NB4 (cell line): ENCODE measurements around the gene UQCC2.

Experiments
- MYC ChIP-seq: IDR thresholded peaks from 2 replicates; pipeline ENCODE4 v1.6.1; 2011; ENCODE audit warnings: low read depth, low read length
- POLR2A ChIP-seq: IDR thresholded peaks from 2 replicates; pipeline ENCODE4 v1.6.1; 2011; ENCODE audit warnings: mild to moderate bottlenecking; ENCODE audit not compliant: insufficient read length; ENCODE audit errors: extremely low read depth
- TF ChIP-seq, protein P1 (sequence below): IDR thresholded peaks from one replicate; pipeline ENCODE4 v1.5.1; 2012; ENCODE audit warnings: low read depth, low read length
- TF ChIP-seq, protein P2 (sequence below): IDR thresholded peaks from 2 replicates; pipeline ENCODE4 v1.6.1; 2011; ENCODE audit warnings: low read depth, low read length

DNA sequence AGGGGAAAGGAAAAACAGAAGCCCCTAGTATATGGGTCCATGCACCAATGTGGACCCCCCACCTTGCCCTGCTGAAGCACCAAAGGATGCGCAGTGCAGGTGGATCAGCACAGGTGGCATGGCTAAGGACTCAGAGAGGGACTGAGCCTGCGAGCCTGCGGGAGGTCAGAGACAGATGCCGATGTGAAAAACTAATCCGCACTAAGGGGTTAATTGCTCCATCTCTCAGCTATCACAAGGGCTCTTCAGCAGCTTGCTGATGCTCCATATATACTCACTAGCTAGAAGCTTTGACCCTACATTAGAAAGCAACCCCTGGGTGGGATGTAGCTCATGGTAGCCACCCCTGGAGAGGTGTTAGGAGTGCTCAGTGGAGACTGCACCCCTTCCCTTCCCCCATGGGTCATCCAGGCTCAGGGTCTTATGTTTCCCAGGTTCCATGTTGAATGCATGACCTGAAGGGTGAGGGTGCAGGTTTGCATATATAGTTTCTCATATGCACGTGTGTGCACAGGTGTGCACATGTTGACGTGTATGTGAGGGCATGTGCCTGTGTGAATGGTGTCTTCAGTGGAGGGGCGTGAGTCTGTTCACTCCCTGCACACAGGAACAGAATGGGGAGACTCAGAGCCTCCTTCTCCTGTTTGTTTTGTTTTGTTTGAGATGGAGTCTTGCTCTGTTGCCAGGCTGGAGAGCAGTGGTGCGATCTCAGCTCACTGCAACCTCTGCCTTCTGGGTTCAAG, 48.6 kb upstream of the UQCC2 start:
- TF ChIP-seq, protein P1, sequence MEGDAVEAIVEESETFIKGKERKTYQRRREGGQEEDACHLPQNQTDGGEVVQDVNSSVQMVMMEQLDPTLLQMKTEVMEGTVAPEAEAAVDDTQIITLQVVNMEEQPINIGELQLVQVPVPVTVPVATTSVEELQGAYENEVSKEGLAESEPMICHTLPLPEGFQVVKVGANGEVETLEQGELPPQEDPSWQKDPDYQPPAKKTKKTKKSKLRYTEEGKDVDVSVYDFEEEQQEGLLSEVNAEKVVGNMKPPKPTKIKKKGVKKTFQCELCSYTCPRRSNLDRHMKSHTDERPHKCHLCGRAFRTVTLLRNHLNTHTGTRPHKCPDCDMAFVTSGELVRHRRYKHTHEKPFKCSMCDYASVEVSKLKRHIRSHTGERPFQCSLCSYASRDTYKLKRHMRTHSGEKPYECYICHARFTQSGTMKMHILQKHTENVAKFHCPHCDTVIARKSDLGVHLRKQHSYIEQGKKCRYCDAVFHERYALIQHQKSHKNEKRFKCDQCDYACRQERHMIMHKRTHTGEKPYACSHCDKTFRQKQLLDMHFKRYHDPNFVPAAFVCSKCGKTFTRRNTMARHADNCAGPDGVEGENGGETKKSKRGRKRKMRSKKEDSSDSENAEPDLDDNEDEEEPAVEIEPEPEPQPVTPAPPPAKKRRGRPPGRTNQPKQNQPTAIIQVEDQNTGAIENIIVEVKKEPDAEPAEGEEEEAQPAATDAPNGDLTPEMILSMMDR = no peak
- TF ChIP-seq, protein P2, sequence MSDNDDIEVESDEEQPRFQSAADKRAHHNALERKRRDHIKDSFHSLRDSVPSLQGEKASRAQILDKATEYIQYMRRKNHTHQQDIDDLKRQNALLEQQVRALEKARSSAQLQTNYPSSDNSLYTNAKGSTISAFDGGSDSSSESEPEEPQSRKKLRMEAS = no peak
- TF ChIP-seq POLR2A (no peak), MYC (no peak)
